Neural progenitor cell (in vitro differentiated cells): ENCODE data around the gene EFNA5. TPM values are rescaled to one million over a fixed set of nuclear protein-coding genes. Genes with fewer than 3 reads are reported as not detected.
A peak's percentile ranks its signal among the peaks of the same experiment; 100 is the strongest.

Source experiments
- DNase-seq: peaks from one replicate; pipeline ENCODE4 v3.0.0-alpha.2; 2016; ENCODE audit warnings: low spot score
- H2AFZ ChIP-seq: fragments of 200-600 bp; sonication (generic); replicated peaks from 2 replicates; pipeline ENCODE4 v1.6.1; 2016; ENCODE audit warnings: antibody characterized with exemption
- H3F3A ChIP-seq: fragments of 200-600 bp; sonication (generic); 2 replicates; pipeline ENCODE4 v1.6.1; 2016; ENCODE audit warnings: antibody characterized with exemption, low read depth
- H3K27ac ChIP-seq: fragments of 200-600 bp; sonication (generic); 2 replicates; pipeline ENCODE4 v1.5.1; 2016; ENCODE audit warnings: mild to moderate bottlenecking
- H3K27me3 ChIP-seq: fragments of 200-600 bp; sonication (generic); 2 replicates; pipeline ENCODE4 v1.6.1; 2016; ENCODE audit warnings: mild to moderate bottlenecking, moderate library complexity
- H3K36me3 ChIP-seq: fragments of 200-600 bp; sonication (generic); 2 replicates; pipeline ENCODE4 v1.5.1; 2016
- H3K4me1 ChIP-seq: fragments of 200-600 bp; sonication (generic); 2 replicates; pipeline ENCODE4 v1.6.1; 2016; ENCODE audit warnings: mixed run types
- H3K4me2 ChIP-seq: fragments of 200-600 bp; sonication (generic); 2 replicates; pipeline ENCODE4 v1.6.1; 2016
- H3K4me3 ChIP-seq: fragments of 200-600 bp; sonication (generic); 2 replicates; pipeline ENCODE4 v1.5.1; 2016
- H3K79me2 ChIP-seq: fragments of 200-600 bp; sonication (generic); 2 replicates; pipeline ENCODE4 v1.6.1; 2016; ENCODE audit warnings: low read depth
- H3K9ac ChIP-seq: fragments of 200-600 bp; sonication (generic); 2 replicates; pipeline ENCODE4 v1.6.1; 2016
- H3K9me3 ChIP-seq: fragments of 200-600 bp; sonication (generic); 2 replicates; pipeline ENCODE4 v1.5.1; 2016; ENCODE audit warnings: low read depth
- H4K20me1 ChIP-seq: fragments of 200-600 bp; sonication (generic); 2 replicates; pipeline ENCODE4 v1.6.1; 2016; ENCODE audit warnings: low read depth
- H3K27ac Mint-ChIP-seq: 3 replicates; pipeline ENCODE4 v1.8.0; 2021; ENCODE audit warnings: mixed read lengths
- H3K27me3 Mint-ChIP-seq: 2 replicates; pipeline ENCODE4 v1.8.0; 2022; ENCODE audit warnings: low read depth, mild to moderate bottlenecking, inconsistent platforms, moderate library complexity, mixed read lengths; ENCODE audit not compliant: insufficient read depth
- H3K36me3 Mint-ChIP-seq: 3 replicates; pipeline ENCODE4 v1.8.0; 2021; ENCODE audit warnings: mixed read lengths
- H3K4me1 Mint-ChIP-seq: 3 replicates; pipeline ENCODE4 v1.8.0; 2021; ENCODE audit warnings: mixed read lengths
- H3K4me3 Mint-ChIP-seq: 3 replicates; pipeline ENCODE4 v1.8.0; 2021; ENCODE audit warnings: mild to moderate bottlenecking, moderate library complexity, mixed read lengths
- H3K9me3 Mint-ChIP-seq: 3 replicates; pipeline ENCODE4 v1.8.0; 2020; ENCODE audit warnings: mixed read lengths
- CTCF ChIP-seq: fragments of 200-600 bp; sonication (generic); IDR thresholded peaks from 2 replicates; pipeline ENCODE4 v1.5.1; 2017; ENCODE audit warnings: antibody characterized with exemption, mild to moderate bottlenecking
- EZH2 ChIP-seq: fragments of 200-600 bp; sonication (generic); IDR thresholded peaks from 2 replicates; pipeline ENCODE4 v1.6.1; 2017; ENCODE audit warnings: antibody characterized with exemption, mild to moderate bottlenecking, moderate library complexity
- EZH2phosphoT487 ChIP-seq: fragments of 200-600 bp; sonication (generic); IDR thresholded peaks from 2 replicates; pipeline ENCODE4 v1.6.1; 2017; ENCODE audit warnings: antibody characterized with exemption
- total RNA-seq: library from RNA; depleted of rRNA; stranded (reverse); fragments of >200 nt; gene quantifications from 2 replicates; pipeline ENCODE4 v1.2.3, GENCODE V29; 2015; ENCODE audit warnings: low replicate concordance

The EFNA5 gene
- total RNA-seq, 1 donor from 2014 or later = 105 TPM

DNA sequence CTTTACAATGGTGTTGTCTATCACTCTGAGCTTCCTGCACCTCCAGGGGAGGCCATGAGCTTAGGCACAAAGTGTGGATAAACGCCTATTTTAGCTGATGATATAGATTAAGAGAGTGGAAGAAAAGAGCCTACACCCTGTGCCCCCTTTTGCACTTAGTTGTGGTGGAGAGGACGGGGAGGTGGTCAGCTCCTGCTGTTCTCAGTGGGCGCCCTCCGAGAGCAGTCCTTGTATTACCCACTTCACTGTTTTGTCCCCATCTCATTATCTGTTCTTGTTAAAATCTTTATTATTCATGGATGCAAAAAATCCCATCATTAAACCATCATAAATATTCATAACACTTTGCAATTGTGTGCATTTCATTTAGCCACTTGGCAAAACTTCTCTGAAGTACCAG, 303.3 kb downstream of the EFNA5 start:
- Histone ChIP-seq H3K27ac (peak overlapping the region; percentile 33), H3K36me3 (no peaks in the 10 kb centered on the region), H3K9me3 (no peaks in the 10 kb centered on the region), H4K20me1 (peaks cover 23% of the 10 kb centered on the region), H3K4me2 (peak overlapping the region; percentile 48), H3K79me2 (no peaks in the 10 kb centered on the region), H3K27me3 (no peaks in the 10 kb centered on the region), H2AFZ (no peak overlapping the region), H3K4me1 (peaks cover 46% of the 10 kb centered on the region), H3K4me3 (no peak overlapping the region), H3K9ac (no peak overlapping the region), H3F3A (peaks cover 31% of the 10 kb centered on the region)
- H3K36me3 Mint-ChIP-seq = no peaks in the 10 kb centered on the region
- no peaks in the 10 kb centered on the region for H3K9me3 Mint-ChIP-seq
- peaks cover 51% of the 10 kb centered on the region for H3K4me1 Mint-ChIP-seq
- no peak overlapping the region for H3K4me3 Mint-ChIP-seq
- H3K27me3 Mint-ChIP-seq = peaks cover 2% of the 10 kb centered on the region
- H3K27ac Mint-ChIP-seq = peak overlapping the region; percentile 85
- no peak for DNase-seq
- TF ChIP-seq CTCF = no peak
- TF ChIP-seq EZH2phosphoT487 = no peak
- no peak for TF ChIP-seq EZH2

DNA sequence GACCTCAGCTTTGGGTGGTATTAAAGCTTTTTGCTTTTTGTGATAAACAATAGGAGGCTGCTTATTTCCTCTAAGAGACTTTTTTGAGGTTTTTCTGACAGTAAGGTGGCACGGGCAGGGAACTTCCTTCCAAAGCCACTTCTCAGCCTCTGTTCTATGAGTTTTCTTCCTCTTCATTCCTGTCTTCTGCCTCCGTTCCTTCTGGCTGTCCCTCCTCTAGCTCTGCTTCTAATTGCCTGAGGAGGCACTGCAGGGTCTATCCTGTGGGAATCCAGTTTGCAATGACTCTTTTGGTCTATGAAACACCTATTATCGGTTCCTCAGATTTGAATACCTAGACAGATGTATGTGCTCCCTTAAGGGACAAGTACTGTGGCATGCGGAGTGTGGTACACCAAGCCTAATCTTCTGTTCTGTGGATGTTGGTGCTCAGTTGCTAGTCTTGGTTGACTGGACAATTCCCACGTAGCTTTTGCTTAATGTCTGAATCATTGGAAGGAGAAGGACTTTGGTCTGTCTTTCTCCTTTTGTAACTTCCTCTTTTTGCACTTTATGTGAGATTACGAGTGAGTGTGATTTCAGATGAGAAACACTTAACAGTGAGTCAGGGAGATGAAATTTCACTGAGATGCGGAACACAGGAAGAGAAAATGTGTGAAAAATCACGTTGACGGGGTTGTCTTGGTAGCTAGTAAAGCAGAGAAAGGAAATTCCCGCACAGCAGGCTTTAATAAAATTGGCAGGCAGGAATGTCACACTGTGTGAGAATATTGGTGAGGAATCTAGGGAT, 305.2 kb downstream of the EFNA5 start:
- DNase-seq = no peak
- Histone ChIP-seq H3K4me3 (no peak overlapping the region), H3K9ac (no peak overlapping the region), H3K27ac (no peak overlapping the region), H3F3A (peaks cover 31% of the 10 kb centered on the region), H3K79me2 (no peaks in the 10 kb centered on the region), H3K36me3 (no peaks in the 10 kb centered on the region), H2AFZ (no peak overlapping the region), H4K20me1 (peaks cover 17% of the 10 kb centered on the region), H3K27me3 (no peaks in the 10 kb centered on the region), H3K4me1 (peaks cover 46% of the 10 kb centered on the region), H3K4me2 (no peak overlapping the region), H3K9me3 (no peaks in the 10 kb centered on the region)
- H3K27ac Mint-ChIP-seq = peak overlapping the region; percentile 74
- H3K4me1 Mint-ChIP-seq = peaks cover 39% of the 10 kb centered on the region
- H3K27me3 Mint-ChIP-seq = peaks cover 2% of the 10 kb centered on the region
- no peak overlapping the region for H3K4me3 Mint-ChIP-seq
- no peaks in the 10 kb centered on the region for H3K36me3 Mint-ChIP-seq
- TF ChIP-seq CTCF (no peak), EZH2phosphoT487 (no peak)
- H3K9me3 Mint-ChIP-seq = no peaks in the 10 kb centered on the region

- H3K4me3 Mint-ChIP-seq = no peak overlapping the region
- Histone ChIP-seq H3K27ac (no peak overlapping the region), H3K9ac (no peak overlapping the region), H3K79me2 (no peaks in the 10 kb centered on the region), H3K9me3 (no peaks in the 10 kb centered on the region), H3K4me3 (no peak overlapping the region), H3K36me3 (no peaks in the 10 kb centered on the region), H4K20me1 (peaks cover 17% of the 10 kb centered on the region), H2AFZ (no peak overlapping the region), H3K4me2 (no peak overlapping the region), H3K4me1 (peaks cover 43% of the 10 kb centered on the region), H3F3A (peaks cover 31% of the 10 kb centered on the region), H3K27me3 (no peaks in the 10 kb centered on the region)
- TF ChIP-seq EZH2 (no peak), CTCF (no peak), EZH2phosphoT487 (no peak)
- no peaks in the 10 kb centered on the region for H3K36me3 Mint-ChIP-seq
- H3K27me3 Mint-ChIP-seq = peaks cover 2% of the 10 kb centered on the region
- DNase-seq = no peak
- peaks cover 39% of the 10 kb centered on the region for H3K4me1 Mint-ChIP-seq
- H3K27ac Mint-ChIP-seq = peak overlapping the region; percentile 12
- no peaks in the 10 kb centered on the region for H3K9me3 Mint-ChIP-seq
Observed at GRCh38 chr5:107364443-107365319, 306.1 kb downstream of the EFNA5 start.
